Gastroesophageal sphincter (tissue), 3 donors: ENCODE results near the gene DMRT1.

ENCODE experiments used
- CTCF ChIP-seq, 4 experiments: fragments of 200-600 bp in 2 of 4; fragments of 450-650 bp in 2 of 4; sonication (generic) in 1 of 4; IDR thresholded peaks; one replicate each; pipeline ENCODE4 v1.5.1; 2017 to 2019; ENCODE audit warnings: antibody characterized with exemption in 4 of 4, mild to moderate bottlenecking in 2 of 4, moderate library complexity in 2 of 4
- EP300 ChIP-seq: sonication (generic); formaldehyde crosslinking; IDR thresholded peaks from one replicate; pipeline ENCODE4 v1.6.1; 2017; ENCODE audit warnings: antibody characterized with exemption, mild to moderate bottlenecking
- POLR2AphosphoS5 ChIP-seq: sonication (generic); formaldehyde crosslinking; IDR thresholded peaks from one replicate; pipeline ENCODE4 v1.6.1; 2017; ENCODE audit warnings: antibody characterized with exemption

- no peak for TF ChIP-seq CTCF (IDR thresholded peaks at IDR 0.05)
- TF ChIP-seq EP300 = no peak
- TF ChIP-seq POLR2AphosphoS5 = no peak
Observed at GRCh38 chr9:842635-843426, 1.3 kb downstream of the DMRT1 start.
